A375 (cell line): ENCODE results near the gene SLC22A12. TPM values are rescaled to one million over a fixed set of nuclear protein-coding genes. Genes with fewer than 3 reads are reported as not detected.

Source experiments
- total RNA-seq: library from RNA; depleted of rRNA; stranded (reverse); fragments of >200 nt; shearing (Covaris generic); gene quantifications from 2 replicates; pipeline ENCODE4 v1.2.3, GENCODE V29; 2014; rRNA removed

The SLC22A12 gene
- not detected in 2 replicates for total RNA-seq

DNA sequence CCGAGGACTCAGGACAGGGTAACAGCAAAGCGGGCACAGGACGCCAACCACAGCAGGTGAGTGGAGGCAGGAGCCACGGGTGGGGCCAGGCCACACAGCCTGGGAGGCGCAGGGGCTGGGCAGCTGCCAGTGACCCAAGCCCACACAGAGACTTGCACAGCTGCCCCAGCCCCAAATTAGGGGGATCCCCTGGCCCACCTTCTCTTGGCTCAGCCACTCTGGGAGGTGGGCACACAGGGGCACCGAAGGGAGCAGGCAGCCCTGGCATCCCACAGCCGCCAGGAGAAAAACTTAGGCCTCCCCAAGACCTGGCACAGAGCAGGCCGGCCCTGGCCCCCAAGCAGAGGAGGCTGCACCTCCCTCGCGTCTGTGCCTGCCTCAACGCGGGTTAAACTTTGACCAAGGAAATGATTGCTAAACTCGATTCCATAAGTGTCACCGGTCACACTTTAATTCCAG, at the start of gene SLC22A12:
Gene SLC22A12, plus strand, starts transcription at position 458 of the 459 bp plus-strand sequence. CDS start 337 bp downstream, outside the sequence.

Other genes starting within 250 kb of the SLC22A12 start
- 32.4 and 37.5 TPM in 2 replicates for gene RPS6KA4, start 232.1 kb upstream of the SLC22A12 start, total RNA-seq
- gene SLC22A11, start 35.3 kb upstream of the SLC22A12 start, total RNA-seq = 0.42 and 0.60 TPM in 2 replicates
- gene NRXN2, start 132.0 kb downstream of the SLC22A12 start, total RNA-seq = 0.24 and 0.26 TPM in 2 replicates
- gene RASGRP2, start 152.9 kb downstream of the SLC22A12 start, total RNA-seq = 0.19 TPM in 1 of 2 replicates, not detected in the other
- 0.79 and 3.4 TPM in 2 replicates for gene PYGM, start 168.8 kb downstream of the SLC22A12 start, total RNA-seq
- gene SF1, start 187.3 kb downstream of the SLC22A12 start, total RNA-seq = 242 and 318 TPM in 2 replicates
- gene MAP4K2, start 212.0 kb downstream of the SLC22A12 start, total RNA-seq = 24.3 and 25.6 TPM in 2 replicates
- gene MEN1, start 219.3 kb downstream of the SLC22A12 start, total RNA-seq = 21.1 and 22.3 TPM in 2 replicates